Hepatocyte (in vitro differentiated cells): Measurements from ENCODE around the gene SRP68. TPM values are rescaled to one million over a fixed set of nuclear protein-coding genes. Genes with fewer than 3 reads are reported as not detected.

Experiments
- DNase-seq: peaks from one replicate; pipeline ENCODE4 v3.0.0-alpha.2; 2016; ENCODE audit warnings: low spot score
- H2AFZ ChIP-seq: fragments of 200-600 bp; sonication (generic); 2 replicates; pipeline ENCODE4 v1.6.0; 2016; ENCODE audit warnings: antibody characterized with exemption, mild to moderate bottlenecking
- H3K27ac ChIP-seq: fragments of 200-600 bp; sonication (generic); 2 replicates; pipeline ENCODE4 v1.5.1; 2016; ENCODE audit warnings: mild to moderate bottlenecking
- H3K27me3 ChIP-seq: fragments of 200-600 bp; sonication (generic); 2 replicates; pipeline ENCODE4 v1.6.1; 2016
- H3K36me3 ChIP-seq: fragments of 200-600 bp; sonication (generic); replicated peaks from 2 replicates; pipeline ENCODE4 v1.5.1; 2016; ENCODE audit warnings: low read depth; ENCODE audit not compliant: insufficient read depth
- H3K4me1 ChIP-seq: fragments of 200-600 bp; sonication (generic); 2 replicates; pipeline ENCODE4 v1.5.1; 2016; ENCODE audit warnings: mild to moderate bottlenecking, moderate library complexity; ENCODE audit not compliant: insufficient read depth
- H3K4me2 ChIP-seq: fragments of 200-600 bp; sonication (generic); 2 replicates; pipeline ENCODE4 v1.6.0; 2016
- H3K4me3 ChIP-seq: fragments of 200-600 bp; sonication (generic); 2 replicates; pipeline ENCODE4 v1.5.1; 2016; ENCODE audit warnings: mild to moderate bottlenecking
- H3K79me2 ChIP-seq: fragments of 200-600 bp; sonication (generic); 2 replicates; pipeline ENCODE4 v1.6.0; 2017; ENCODE audit warnings: mild to moderate bottlenecking
- H3K9me2 ChIP-seq: fragments of 200-600 bp; sonication (generic); replicated peaks from 2 replicates; pipeline ENCODE4 v1.6.0; 2017; ENCODE audit warnings: mild to moderate bottlenecking; ENCODE audit not compliant: insufficient read depth
- H3K9me3 ChIP-seq: fragments of 200-600 bp; sonication (generic); 2 replicates; pipeline ENCODE4 v1.5.1; 2016; ENCODE audit warnings: low read depth, mild to moderate bottlenecking
- H4K20me1 ChIP-seq: fragments of 200-600 bp; sonication (generic); 2 replicates; pipeline ENCODE4 v1.6.0; 2016; ENCODE audit warnings: mild to moderate bottlenecking; ENCODE audit not compliant: insufficient read depth, poor library complexity, severe bottlenecking
- CTCF ChIP-seq: fragments of 200-600 bp; sonication (generic); IDR thresholded peaks from 2 replicates; pipeline ENCODE4 v1.5.1; 2016; ENCODE audit warnings: antibody characterized with exemption, mild to moderate bottlenecking; ENCODE audit not compliant: poor library complexity
- EZH2 ChIP-seq: fragments of 200-600 bp; sonication (generic); IDR thresholded peaks from 2 replicates; pipeline ENCODE4 v1.6.1; 2016; ENCODE audit warnings: antibody characterized with exemption, mild to moderate bottlenecking, borderline replicate concordance
- EZH2phosphoT487 ChIP-seq: fragments of 200-600 bp; sonication (generic); IDR thresholded peaks from one replicate; pipeline ENCODE4 v1.6.1; 2018; ENCODE audit warnings: antibody characterized with exemption, mild to moderate bottlenecking, low read depth, moderate library complexity; ENCODE audit not compliant: unreplicated experiment, severe bottlenecking
- WGBS: methylation state at CpG from one replicate; pipeline ENCODE4 v1.1.6; 2016; ENCODE audit warnings: low lambda C conversion rate; ENCODE audit errors: missing lambda C conversion rate; 5-methylcytosine and 5-hydroxymethylcytosine counted together
- polyA plus RNA-seq: library from polyadenylated mRNA; unstranded; fragments of >200 nt; fragmentation: Nextera tagmentation; extraction: Ambion mirVana; gene quantifications from 2 replicates; pipeline ENCODE4 v1.2.1, GENCODE V29; 2016
- total RNA-seq: library from RNA; depleted of rRNA; stranded (reverse); fragments of >200 nt; gene quantifications from 2 replicates; pipeline ENCODE4 v1.2.3, GENCODE V29; 2014

Gene SRP68
- total and polyA plus RNA-seq, 2 experiments from 2014 or later, result 41.2 to 70.1 TPM

DNA sequence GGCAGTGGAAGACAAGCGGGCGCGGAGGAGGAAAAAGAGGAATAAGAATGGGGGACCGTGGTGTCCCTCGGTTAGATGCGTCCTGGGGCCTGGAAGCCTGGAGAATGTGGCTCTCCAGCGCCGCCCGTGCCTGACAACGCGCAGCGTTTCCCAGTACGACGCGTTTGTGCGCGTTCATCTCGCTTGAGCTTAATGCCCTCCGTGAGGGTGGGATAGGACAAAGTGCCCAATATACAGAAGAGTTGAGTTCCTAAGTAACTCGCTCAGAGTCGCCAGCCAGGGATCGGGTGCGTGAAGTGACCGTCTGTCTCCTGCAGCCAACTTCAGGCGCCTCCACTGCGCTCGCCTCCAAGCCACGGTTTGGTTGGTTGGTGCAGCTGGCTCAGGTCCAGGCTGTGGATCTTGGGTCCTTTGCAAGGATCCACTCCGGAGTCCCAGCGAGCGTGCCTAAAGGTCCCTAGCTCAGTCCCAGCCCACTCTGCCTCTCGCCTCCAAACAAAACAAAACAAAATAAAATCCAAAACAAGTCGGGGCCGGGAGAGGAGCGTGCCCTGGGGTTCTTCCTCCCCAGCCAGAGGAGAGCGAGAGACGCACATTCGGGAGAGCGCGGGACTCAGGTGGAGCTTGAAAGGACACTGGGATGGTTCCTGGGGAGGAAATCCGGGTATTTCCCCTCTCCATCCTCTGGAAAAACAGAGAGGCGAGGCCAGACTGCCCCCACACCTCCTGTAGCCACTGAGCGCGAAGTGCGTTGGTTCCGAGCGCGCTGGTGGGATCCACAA is 3.2 kb upstream of the SRP68 start:
- DNase-seq, result no peak
- Histone ChIP-seq H3K9me3 (no peaks in the 10 kb centered on the region), H3K36me3 (no peaks in the 10 kb centered on the region), H3K27me3 (peaks cover 70% of the 10 kb centered on the region), H3K4me3 (no peak overlapping the region), H3K9me2 (no peaks in the 10 kb centered on the region), H3K4me1 (peaks cover 32% of the 10 kb centered on the region), H3K27ac (no peak overlapping the region), H2AFZ (no peak overlapping the region), H3K79me2 (peaks cover 17% of the 10 kb centered on the region), H3K4me2 (peak overlapping the region; percentile 73), H4K20me1 (peaks cover 7% of the 10 kb centered on the region)
- TF ChIP-seq EZH2 (no peak), EZH2phosphoT487 (no peak), CTCF (no peak)
- 10% methylated on average over 45 of the region's 48 CpGs for WGBS

DNA sequence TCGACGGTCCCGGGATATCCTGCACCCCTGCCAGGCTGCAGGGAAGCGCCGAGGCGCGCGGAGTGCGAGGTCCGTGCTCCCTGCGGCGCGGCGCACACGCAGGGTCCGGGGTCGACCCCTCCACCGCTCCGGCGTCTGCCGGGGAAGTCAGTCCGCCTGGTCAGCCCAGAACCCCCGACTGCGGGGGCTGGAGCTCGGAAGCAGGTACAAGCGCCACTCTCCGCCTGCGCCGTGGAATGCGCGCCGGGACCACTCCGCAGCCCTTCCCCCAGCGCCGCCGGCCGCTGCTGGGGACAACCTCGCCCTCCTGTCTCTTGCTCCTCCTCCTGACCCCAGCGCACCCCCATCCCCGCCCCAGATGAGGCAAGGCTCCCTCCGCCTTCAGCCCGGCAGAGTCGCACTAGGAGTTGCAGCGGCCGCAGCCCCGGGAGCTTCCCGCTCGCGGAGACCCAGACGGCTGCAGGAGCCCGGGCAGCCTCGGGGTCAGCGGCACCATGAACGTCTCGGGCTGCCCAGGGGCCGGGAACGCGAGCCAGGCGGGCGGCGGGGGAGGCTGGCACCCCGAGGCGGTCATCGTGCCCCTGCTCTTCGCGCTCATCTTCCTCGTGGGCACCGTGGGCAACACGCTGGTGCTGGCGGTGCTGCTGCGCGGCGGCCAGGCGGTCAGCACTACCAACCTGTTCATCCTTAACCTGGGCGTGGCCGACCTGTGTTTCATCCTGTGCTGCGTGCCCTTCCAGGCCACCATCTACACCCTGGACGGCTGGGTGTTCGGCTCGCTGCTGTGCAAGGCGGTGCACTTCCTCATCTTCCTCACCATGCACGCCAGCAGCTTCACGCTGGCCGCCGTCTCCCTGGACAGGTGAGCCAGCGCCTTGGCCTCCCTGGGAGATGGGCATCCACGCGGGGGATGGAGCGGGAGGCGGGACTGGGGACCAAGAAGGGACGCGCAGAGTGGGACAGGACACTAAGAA is 2.4 kb upstream of the SRP68 start, which contains the start of gene GALR2:
GALR2 (plus strand) TSS at position 392 of the 974 bp plus-strand sequence; CDS start at position 495, 103 bp downstream.
- H3K27ac ChIP-seq, result no peak within 1 kb of the TSS
- H2AFZ ChIP-seq, result no peak within 1 kb of the TSS
- peak; percentile 2 for DNase-seq
- no peaks in the 10 kb centered on the region for H3K9me3 ChIP-seq
- H3K4me3 ChIP-seq, result no peak within 1 kb of the TSS
- peaks cover 7% of the 10 kb centered on the region for H4K20me1 ChIP-seq
- peaks cover 63% of the 10 kb centered on the region for H3K27me3 ChIP-seq
- no peaks in the 10 kb centered on the region for H3K9me2 ChIP-seq
- TF ChIP-seq CTCF, result no peak
- TF ChIP-seq EZH2, result peak; percentile 53
- peak; percentile 7 for TF ChIP-seq EZH2phosphoT487
- 3% methylated on average over 74 of the region's 92 CpGs for WGBS
- peak within 1 kb of the TSS; percentile 73 for H3K4me2 ChIP-seq
- peaks cover 24% of the 10 kb centered on the region for H3K4me1 ChIP-seq
- H3K79me2 ChIP-seq, result peaks cover 26% of the 10 kb centered on the region
- no peaks in the 10 kb centered on the region for H3K36me3 ChIP-seq

DNA sequence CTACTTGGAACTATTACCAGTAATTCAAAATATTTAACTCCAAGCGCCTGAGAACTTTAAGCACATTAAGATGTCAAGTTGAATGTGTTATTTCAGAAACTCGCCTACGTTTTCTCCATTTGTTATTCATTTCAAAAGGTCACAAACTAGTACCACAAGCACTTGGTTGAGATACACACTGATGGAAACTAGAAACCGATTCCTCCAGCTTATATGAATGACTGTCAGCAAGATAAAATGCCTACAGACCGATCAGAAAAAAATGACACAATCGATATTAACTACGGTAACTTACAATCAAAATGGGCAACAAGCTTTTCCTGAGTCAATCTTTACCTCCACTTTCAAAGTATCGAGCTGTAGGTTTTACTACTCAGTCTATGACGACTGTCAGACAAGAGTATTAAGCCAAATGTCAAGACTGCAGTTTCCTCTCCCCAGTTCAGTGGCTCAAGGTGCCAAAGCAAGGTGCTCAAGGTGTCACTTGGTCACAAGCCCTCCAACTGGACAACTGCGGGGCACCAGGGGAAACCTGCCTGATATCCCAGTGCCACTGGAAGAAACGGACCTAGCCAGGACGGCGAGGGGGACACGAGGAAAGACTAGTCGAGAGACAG is 678 bp downstream of the SRP68 start:
- Histone ChIP-seq H3K79me2 (peaks cover 50% of the 10 kb centered on the region), H2AFZ (peak overlapping the region; percentile 34), H3K36me3 (no peaks in the 10 kb centered on the region), H3K27ac (peak overlapping the region; percentile 74), H3K4me3 (peak overlapping the region; percentile 82), H3K4me2 (peak overlapping the region; percentile 92), H4K20me1 (peaks cover 18% of the 10 kb centered on the region), H3K9me3 (no peaks in the 10 kb centered on the region), H3K4me1 (peaks cover 23% of the 10 kb centered on the region), H3K9me2 (no peaks in the 10 kb centered on the region), H3K27me3 (peaks cover 33% of the 10 kb centered on the region)
- DNase-seq, result no peak
- no peak for TF ChIP-seq CTCF
- no peak for TF ChIP-seq EZH2phosphoT487
- TF ChIP-seq EZH2, result no peak
- 26% methylated on average over 15 of the region's 15 CpGs for WGBS
